Measurements from ENCODE around the gene RAB20. TPM values are rescaled to one million over a fixed set of nuclear protein-coding genes. Genes with fewer than 3 reads are reported as not detected.

The RAB20 gene
- total RNA-seq, 3 donors from 2014 or later: 1.2 to 1.4 (median 1.4) TPM

DNA sequence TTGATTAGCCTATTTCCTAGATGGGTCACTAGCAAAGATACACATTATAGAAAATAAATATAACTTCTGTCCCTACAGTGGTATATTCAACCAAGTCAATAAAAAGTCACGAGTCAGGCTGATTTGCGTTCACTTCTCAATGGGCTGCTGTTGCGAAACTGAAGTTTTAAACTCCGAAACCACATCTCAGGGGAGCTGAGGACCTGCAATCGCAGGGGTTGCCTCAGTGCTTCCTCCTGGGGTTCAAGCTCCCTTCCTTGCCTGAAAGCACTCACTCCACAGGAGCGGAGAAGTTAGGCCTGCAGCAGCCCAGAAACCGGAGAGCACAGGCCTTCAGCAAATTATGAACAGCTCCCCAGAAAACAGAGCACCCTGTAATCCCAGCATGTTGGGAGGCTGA is 39.6 kb downstream of the RAB20 start:
- Mint-ChIP-seq H3K4me3 (no peak overlapping the region), H3K27me3 (ENCODE audit: low read depth) (peaks cover 2% of the 10 kb centered on the region), H3K4me1 (ENCODE audit: low read depth) (peaks cover 27% of the 10 kb centered on the region), H3K36me3 (ENCODE audit: insufficient read depth) (no peaks in the 10 kb centered on the region), H3K9me3 (no peaks in the 10 kb centered on the region)
- ATAC-seq: no peak
- DNase-seq: no peak

DNA sequence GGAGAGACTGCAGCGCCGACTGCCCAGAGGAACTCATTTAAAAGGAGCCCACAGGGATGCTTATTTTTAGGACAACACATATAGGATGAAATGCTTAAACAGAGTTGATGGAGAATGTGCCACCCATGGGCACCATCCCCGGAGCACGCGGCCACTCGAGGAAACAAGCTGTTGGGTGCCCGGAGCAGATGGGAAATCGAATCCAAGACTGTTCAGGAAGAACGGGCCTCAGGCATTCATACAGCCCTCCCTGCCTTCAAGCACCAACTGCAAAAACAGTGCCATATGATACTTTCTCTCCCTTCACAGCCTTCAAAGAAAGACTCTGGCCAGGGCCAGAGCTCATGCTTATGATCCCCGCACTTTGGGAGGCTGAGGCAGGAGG is 40.2 kb downstream of the RAB20 start:
- peaks cover 23% of the 10 kb centered on the region for H3K4me1 Mint-ChIP-seq (ENCODE audit: low read depth)
- no peaks in the 10 kb centered on the region for H3K36me3 Mint-ChIP-seq (ENCODE audit: insufficient read depth)
- no peak for DNase-seq
- no peak overlapping the region for H3K4me3 Mint-ChIP-seq
- H3K27me3 Mint-ChIP-seq (ENCODE audit: low read depth): peaks cover 2% of the 10 kb centered on the region
- ATAC-seq: no peak
- no peaks in the 10 kb centered on the region for H3K9me3 Mint-ChIP-seq

DNA sequence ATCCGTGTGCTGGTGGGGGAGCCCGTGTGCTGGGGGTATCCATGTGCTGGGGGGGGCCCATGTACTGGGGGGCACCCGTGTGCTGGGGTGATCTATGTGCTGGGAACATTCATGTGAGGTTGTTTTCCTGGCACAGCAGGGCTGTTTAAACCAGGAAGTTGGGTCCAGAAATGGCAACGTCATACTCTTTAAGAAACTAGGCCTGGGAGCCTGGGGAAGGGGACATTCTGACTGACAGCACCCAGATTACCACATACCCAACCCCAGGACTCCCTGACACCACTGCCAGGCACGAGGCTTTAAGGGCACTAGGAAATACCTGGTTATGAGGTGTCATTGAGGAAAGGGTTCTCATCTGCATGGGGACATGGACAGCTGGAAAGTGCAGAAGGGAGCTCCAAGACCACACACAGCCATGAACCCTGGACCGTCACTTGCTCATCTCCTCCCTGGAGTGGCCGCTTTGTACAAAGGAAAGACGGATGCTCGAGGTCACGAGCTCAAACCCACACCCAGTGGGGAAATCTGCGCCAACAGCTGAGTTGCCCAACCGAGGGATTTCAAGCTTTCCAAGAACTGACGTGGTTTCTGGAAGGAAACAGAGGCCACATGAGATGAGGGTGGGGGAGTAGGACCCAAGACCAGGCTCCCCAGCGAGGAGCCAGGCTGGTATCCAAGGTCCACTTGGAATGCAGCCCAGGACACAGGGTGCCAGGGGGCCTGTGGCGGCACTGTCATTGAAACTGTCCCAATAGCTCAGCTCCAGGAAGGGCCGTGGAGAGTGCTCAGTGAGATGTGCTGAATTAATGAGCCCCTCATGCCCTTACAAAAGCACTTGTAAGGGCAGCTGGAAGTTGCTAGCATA is 40.9 kb downstream of the RAB20 start:
- peaks cover 5% of the 10 kb centered on the region for H3K27me3 Mint-ChIP-seq (ENCODE audit: low read depth)
- DNase-seq (no peak), ATAC-seq (no peak)
- no peaks in the 10 kb centered on the region for H3K9me3 Mint-ChIP-seq
- peaks cover 17% of the 10 kb centered on the region for H3K4me1 Mint-ChIP-seq (ENCODE audit: low read depth)
- no peaks in the 10 kb centered on the region for H3K36me3 Mint-ChIP-seq (ENCODE audit: insufficient read depth)
- no peak overlapping the region for H3K4me3 Mint-ChIP-seq

DNA sequence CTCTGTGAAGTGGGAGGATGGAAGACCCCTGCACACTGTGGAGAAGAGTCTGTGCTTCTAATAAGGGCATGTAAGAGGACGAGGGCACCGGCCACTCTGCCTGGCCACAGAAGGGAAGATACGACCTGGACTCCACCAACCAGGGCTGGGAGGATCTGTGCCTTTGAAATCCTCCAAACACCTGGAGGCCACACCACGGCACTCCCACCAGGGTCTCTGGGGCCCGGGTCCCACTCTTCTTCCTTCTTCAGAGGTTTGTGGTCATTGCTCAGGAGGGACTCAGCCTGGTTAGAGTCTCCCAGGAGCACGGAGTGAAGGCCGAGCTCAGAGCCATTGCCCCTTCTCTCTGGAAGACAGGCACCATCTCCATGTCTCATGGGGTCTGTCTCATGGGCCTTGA is 42.0 kb downstream of the RAB20 start:
- Mint-ChIP-seq H3K9me3 (no peaks in the 10 kb centered on the region), H3K27me3 (ENCODE audit: low read depth) (peaks cover 10% of the 10 kb centered on the region), H3K36me3 (ENCODE audit: insufficient read depth) (no peaks in the 10 kb centered on the region), H3K4me3 (no peak overlapping the region), H3K4me1 (ENCODE audit: low read depth) (peaks cover 5% of the 10 kb centered on the region)
- DNase-seq (no peak), ATAC-seq (no peak)

DNA sequence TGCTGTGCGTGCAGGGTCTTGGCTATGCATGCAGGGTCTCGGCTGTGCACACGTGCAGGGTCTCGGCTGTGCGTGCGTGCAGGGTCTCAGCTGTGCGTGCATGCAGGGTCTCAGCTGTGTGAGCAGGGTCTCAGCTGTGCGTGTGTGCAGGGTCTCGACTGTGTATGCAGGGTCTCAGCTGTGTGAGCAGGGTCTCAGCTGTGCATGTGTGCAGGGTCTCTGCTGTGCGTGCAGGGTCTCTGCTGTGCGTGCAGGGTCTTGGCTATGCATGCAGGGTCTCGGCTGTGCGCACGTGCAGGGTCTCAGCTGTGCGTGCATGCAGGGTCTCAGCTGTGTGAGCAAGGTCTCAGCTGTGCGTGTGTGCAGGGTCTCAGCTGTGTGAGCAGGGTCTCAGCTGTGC is 42.5 kb downstream of the RAB20 start:
- DNase-seq: no peak
- Mint-ChIP-seq H3K4me3 (no peak overlapping the region), H3K9me3 (no peaks in the 10 kb centered on the region), H3K27me3 (ENCODE audit: low read depth) (peaks cover 10% of the 10 kb centered on the region), H3K4me1 (ENCODE audit: low read depth) (peaks cover under 1% of the 10 kb centered on the region), H3K36me3 (ENCODE audit: insufficient read depth) (no peaks in the 10 kb centered on the region)
- ATAC-seq: no peak

DNA sequence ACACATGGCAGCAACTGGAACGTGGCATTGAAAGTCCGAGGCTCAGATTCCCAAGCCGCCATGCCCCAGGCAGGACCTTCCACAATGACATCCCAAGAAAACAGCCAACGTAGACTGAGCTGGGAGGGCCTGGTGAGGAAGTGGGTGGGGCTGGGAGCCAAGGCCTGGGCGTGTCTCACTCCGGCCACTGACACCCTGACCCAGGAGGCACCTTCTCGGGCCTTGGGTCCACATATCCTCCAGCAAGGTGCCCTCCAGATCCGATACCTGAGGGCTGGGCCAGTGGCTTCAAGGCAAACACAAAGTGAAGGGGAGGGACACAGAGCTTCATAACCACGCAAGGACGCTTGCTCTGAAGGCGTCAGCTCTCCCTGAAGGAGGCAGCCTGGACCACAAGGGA is 43.0 kb downstream of the RAB20 start:
- DNase-seq: no peak
- Mint-ChIP-seq H3K27me3 (ENCODE audit: low read depth) (peaks cover 10% of the 10 kb centered on the region), H3K4me1 (ENCODE audit: low read depth) (no peaks in the 10 kb centered on the region), H3K36me3 (ENCODE audit: insufficient read depth) (no peaks in the 10 kb centered on the region), H3K9me3 (no peaks in the 10 kb centered on the region), H3K4me3 (no peak overlapping the region)
- no peak for ATAC-seq

DNA sequence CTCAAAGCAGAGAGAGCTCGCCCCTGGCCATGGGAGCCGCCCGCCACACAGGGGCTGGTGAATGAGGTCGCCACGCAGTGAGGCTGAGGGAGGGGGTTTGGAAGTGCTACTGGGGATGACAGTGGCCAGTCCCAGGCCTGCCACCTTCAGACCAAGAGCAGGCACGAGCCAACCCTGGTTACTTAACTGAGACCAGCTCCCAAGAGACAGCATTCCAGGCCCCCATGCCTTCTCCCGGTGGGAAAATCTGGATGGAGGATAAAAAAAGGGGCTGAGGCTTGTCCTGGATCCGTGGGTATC is 43.3 kb downstream of the RAB20 start:
- ATAC-seq (no peak), DNase-seq (no peak)
- H3K36me3 Mint-ChIP-seq (ENCODE audit: insufficient read depth): no peaks in the 10 kb centered on the region
- no peak overlapping the region for H3K4me3 Mint-ChIP-seq
- H3K27me3 Mint-ChIP-seq (ENCODE audit: low read depth): peaks cover 10% of the 10 kb centered on the region
- no peaks in the 10 kb centered on the region for H3K4me1 Mint-ChIP-seq (ENCODE audit: low read depth)
- no peaks in the 10 kb centered on the region for H3K9me3 Mint-ChIP-seq

DNA sequence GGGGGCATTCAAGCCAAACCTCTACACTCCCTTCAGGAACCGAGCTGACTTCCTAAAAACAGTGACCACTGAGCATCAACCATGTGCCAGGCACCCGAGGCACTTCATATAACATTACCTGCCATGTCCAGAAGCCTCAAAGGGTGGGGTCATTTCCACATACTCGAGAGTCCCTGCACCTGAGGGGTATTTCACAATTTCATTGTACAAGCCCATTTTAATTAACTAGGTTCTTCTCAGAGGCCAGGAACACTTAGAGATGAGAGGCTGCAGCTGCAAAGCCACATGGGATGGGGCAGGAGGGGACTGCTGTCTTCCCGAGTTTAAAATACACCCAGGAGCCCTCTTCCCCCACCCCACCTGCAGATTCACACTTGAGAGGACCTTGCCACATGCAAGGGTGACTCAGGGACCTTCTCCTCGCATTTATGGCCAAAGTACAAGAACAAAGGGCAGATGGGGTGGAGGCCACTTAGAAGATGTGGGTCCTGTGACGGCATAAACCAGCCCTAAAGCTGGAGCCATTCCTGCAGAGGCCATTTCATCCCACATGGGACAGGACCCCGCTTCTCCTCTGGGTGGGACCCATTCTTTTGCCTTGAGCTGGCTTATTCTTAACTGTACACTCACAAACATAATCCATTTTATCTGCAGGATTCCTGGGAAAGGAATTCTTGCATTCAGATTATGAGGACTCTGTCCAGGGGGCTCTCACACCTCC is 43.9 kb downstream of the RAB20 start:
- no peak overlapping the region for H3K4me3 Mint-ChIP-seq
- H3K4me1 Mint-ChIP-seq (ENCODE audit: low read depth): no peaks in the 10 kb centered on the region

DNA sequence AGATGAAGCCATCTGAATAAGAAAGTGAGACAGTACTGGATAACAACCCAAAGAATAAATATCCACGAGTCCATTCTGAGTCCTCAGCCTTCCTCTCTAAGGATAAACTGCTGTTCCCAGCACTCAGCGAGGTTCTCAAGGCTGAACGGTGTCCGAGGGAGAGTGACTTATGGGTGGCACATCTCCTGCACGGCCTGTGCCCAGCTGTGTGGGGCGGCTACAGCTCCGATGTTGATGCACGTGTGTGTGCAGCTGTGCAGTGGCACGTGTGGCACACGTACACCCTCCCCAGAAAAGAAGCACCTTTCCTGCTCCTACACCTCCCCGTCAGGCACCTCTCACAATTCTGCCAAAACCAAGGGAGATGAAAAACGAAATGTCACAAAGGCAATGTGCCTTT is 45.0 kb downstream of the RAB20 start:
- Mint-ChIP-seq H3K4me1 (ENCODE audit: low read depth) (no peaks in the 10 kb centered on the region), H3K4me3 (no peak overlapping the region), H3K27me3 (ENCODE audit: low read depth) (peaks cover 10% of the 10 kb centered on the region), H3K36me3 (ENCODE audit: insufficient read depth) (no peaks in the 10 kb centered on the region), H3K9me3 (no peaks in the 10 kb centered on the region)
- ATAC-seq: no peak
- DNase-seq: no peak

More for the DNA sequence above, 43.9 kb downstream of the RAB20 start:
- DNase-seq: no peak
- no peaks in the 10 kb centered on the region for H3K9me3 Mint-ChIP-seq
- peaks cover 10% of the 10 kb centered on the region for H3K27me3 Mint-ChIP-seq (ENCODE audit: low read depth)
- ATAC-seq: no peak
- H3K36me3 Mint-ChIP-seq (ENCODE audit: insufficient read depth): no peaks in the 10 kb centered on the region

DNA sequence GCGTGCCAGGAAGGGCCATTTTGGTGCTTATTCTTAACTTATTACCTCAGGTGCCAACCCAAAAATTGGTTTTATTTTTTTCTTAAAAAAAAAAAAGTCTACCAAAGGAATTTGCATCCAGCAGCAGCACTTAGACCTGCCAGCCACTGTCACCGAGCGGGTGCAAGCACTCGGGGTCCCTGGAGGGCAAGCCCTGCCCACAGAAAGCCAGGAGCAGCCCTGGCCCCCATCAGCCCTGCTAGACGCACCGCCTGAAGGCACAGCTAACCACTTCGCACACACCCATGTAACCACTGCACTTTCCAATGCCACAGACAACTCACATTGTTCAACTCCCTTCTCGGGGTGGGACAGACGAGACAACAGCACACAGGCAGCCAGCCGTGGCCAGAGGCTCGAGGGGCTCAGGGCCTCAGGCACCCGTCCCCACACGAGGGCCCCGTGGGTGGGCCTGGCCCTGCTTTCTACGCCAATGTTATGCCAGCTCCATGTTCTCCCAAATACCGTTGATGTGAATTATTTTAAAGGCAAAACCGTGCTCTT is 49.3 kb downstream of the RAB20 start:
- Mint-ChIP-seq H3K4me1 (ENCODE audit: low read depth) (no peaks in the 10 kb centered on the region), H3K9me3 (no peaks in the 10 kb centered on the region), H3K27me3 (ENCODE audit: low read depth) (peaks cover 7% of the 10 kb centered on the region), H3K36me3 (ENCODE audit: insufficient read depth) (no peaks in the 10 kb centered on the region), H3K4me3 (no peak overlapping the region)
- no peak for DNase-seq
- ATAC-seq: no peak

DNA sequence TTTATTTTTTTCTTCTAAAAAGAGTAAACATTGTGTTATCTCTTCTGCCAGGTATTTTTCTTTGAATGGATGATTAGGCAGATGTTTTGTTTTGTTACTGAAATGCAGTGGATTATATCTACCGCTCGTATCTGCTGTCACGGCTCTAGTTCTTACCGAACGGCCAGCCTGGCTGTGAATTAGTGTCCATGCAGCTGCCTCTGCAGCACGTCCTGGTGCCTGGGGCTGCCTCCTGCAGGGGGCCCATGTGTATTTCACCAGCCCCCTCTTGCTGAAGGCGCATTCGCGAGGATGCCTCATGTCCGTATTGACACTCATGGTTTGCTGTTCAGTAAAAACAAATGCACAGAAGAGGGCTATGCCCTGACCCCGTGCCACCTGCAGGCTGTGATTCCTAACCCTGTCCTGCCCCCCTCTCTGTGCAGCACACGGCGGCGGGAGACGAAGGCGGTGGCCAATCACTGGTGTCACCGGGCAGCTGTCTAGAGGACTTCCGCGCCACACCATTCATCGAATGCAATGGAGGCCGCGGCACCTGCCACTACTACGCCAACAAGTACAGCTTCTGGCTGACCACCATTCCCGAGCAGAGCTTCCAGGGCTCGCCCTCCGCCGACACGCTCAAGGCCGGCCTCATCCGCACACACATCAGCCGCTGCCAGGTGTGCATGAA is 49.9 kb downstream of the RAB20 start:
- ATAC-seq (no peak), DNase-seq (no peak)
- H3K27me3 Mint-ChIP-seq (ENCODE audit: low read depth): peaks cover 7% of the 10 kb centered on the region
- no peaks in the 10 kb centered on the region for H3K9me3 Mint-ChIP-seq
- no peaks in the 10 kb centered on the region for H3K36me3 Mint-ChIP-seq (ENCODE audit: insufficient read depth)
- H3K4me1 Mint-ChIP-seq (ENCODE audit: low read depth): no peaks in the 10 kb centered on the region
- H3K4me3 Mint-ChIP-seq: no peak overlapping the region

DNA sequence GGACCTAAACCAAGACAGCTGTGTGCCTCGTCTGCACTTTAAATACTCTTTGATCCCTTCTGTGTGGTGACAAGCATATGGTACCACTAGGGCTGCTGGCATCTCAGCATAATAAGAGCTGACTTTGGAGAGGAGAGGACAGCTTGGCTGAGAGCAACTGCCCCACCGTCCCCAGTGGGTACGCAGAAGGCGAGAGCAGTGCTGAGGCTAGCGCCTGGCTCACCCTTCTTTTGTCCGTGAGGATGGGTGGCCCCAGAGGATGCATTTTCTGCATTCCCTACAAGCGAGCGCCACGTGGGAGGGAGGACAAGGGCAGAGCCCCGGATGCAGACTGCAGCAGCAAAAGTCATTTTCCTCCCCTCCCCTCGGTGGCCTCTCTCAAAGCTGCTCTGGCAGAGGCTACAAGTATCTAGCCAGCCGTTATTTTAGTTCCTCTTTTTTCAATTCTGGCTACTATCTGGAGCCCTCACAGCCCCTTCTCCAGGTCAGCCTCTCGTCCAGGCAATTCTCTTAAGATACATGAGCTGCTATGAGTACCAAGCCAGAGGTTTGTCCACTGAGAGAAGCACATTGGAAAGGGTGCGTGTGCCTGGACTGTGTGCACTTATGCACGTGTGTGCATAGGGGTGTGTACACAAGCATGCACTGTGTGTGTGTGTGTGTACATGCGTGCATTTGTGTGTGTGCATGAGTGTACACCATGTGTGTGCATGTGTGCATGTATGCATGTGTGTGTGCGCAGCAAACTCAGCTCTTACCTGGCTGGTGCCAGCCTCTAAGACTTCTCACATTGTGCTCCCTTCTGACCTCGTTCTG is 51.3 kb downstream of the RAB20 start:
- Mint-ChIP-seq H3K27me3 (ENCODE audit: low read depth) (peaks cover 4% of the 10 kb centered on the region), H3K36me3 (ENCODE audit: insufficient read depth) (no peaks in the 10 kb centered on the region), H3K4me1 (ENCODE audit: low read depth) (no peaks in the 10 kb centered on the region), H3K4me3 (no peak overlapping the region), H3K9me3 (no peaks in the 10 kb centered on the region)
- DNase-seq: no peak
- ATAC-seq: peak in 1 of 2 donors; percentile 18

DNA sequence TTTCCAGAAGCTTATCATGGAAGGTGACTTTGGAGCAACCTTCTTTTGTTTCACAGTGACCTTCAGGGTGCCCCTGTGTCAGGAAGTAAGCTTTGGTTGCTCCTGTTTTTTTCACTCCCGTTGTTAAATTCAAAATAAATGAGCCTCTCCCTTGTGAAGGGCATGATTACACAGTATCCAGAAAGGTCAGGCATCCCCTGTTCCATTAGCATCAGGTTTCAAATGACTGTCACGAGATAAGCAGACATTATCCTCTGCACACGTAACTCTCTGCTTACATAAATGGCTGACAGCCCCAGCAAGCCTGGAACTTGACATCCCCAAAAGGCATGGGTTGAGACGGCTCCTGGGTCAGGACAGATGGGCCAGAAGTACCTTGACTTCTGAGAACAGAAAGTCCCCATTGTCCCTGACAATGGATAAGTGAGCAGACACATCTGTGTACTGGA is 52.0 kb downstream of the RAB20 start:
- DNase-seq (no peak), ATAC-seq (no peak)
- H3K4me1 Mint-ChIP-seq (ENCODE audit: low read depth): no peaks in the 10 kb centered on the region
- no peaks in the 10 kb centered on the region for H3K27me3 Mint-ChIP-seq (ENCODE audit: low read depth)
- no peaks in the 10 kb centered on the region for H3K36me3 Mint-ChIP-seq (ENCODE audit: insufficient read depth)
- H3K4me3 Mint-ChIP-seq: no peak overlapping the region
- H3K9me3 Mint-ChIP-seq: no peaks in the 10 kb centered on the region
